HG02938 (cell line): ENCODE data around the gene METAP1.
"Not testable (repeated sequence)": the region's sequence is repeated elsewhere in the genome, so short reads cannot be mapped to it uniquely, and the experiment has no call there.

Source experiments
- ATAC-seq: cut with Tn5 transposase; IDR thresholded peaks from one replicate; pipeline ENCODE4 v1.9.1; 2021; ENCODE audit warnings: mild to moderate bottlenecking, moderate library complexity; ENCODE audit not compliant: unreplicated experiment

The METAP1 gene

GRCh38 chr4:99090481-99091215 lies 95.1 kb downstream of the METAP1 start:
- ATAC-seq: no peak

- ATAC-seq: no peak
Observed at GRCh38 chr4:99091216-99091575, 95.7 kb downstream of the METAP1 start.

GRCh38 chr4:99091841-99092240 lies 96.3 kb downstream of the METAP1 start:
- not testable (repeated sequence) for ATAC-seq

GRCh38 chr4:99099311-99099710 lies 103.8 kb downstream of the METAP1 start:
- no peak for ATAC-seq

- ATAC-seq: not testable (repeated sequence)
Observed at GRCh38 chr4:99099814-99100213, 104.3 kb downstream of the METAP1 start.

GRCh38 chr4:99100876-99101275 lies 105.4 kb downstream of the METAP1 start:
- ATAC-seq: no peak

GRCh38 chr4:99102634-99103033 lies 107.1 kb downstream of the METAP1 start:
- ATAC-seq: no peak

GRCh38 chr4:99103166-99103565 lies 107.6 kb downstream of the METAP1 start:
- ATAC-seq: no peak

GRCh38 chr4:99104153-99104552 lies 108.6 kb downstream of the METAP1 start:
- no peak for ATAC-seq

- not testable (repeated sequence) for ATAC-seq
Observed at GRCh38 chr4:99109286-99109685, 113.8 kb downstream of the METAP1 start.
